ENCODE results near the gene KCTD11. TPM values are rescaled to one million over a fixed set of nuclear protein-coding genes. Genes with fewer than 3 reads are reported as not detected.

Gene KCTD11
- total RNA-seq, 1 experiment from 2014 or later = 3.8 TPM

DNA sequence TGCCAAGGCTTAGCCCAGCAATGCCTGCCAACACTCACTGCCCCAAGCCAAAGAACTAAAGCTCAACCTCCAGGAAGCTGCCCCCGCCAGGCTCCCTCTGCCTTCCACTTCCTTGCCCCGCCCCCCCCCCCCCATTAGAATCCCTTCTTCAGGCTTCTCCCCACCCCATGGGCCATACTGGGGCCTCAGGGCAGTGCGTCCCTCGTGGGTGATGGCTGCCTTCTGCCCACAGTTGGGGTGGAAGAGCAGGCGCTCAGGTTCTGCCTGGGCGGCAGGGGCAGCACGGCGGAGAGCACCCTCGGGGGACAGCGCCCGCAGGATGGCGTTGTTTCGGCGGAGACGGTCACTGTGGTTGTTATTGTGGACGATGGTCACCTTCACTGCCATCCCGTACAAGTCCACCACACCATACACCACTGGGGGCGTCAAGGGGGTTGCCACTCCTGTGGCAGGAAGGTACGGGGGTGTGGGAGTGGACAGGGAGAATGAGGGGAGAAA is 26.9 kb upstream of the KCTD11 start:
- no TSS peak for BruUV-seq (replicated peaks)
- ChIA-PET POLR2A (ENCODE audit: low non-redundant PET) (no interaction called here), CTCF (no interaction called here)
- Histone ChIP-seq H3K4me3 (ENCODE audit: low read depth, low read length, poor library complexity, severe bottlenecking) (no peak overlapping the region), H3K36me3 (ENCODE audit: insufficient read depth, low read length, poor library complexity, severe bottlenecking) (peaks cover 52% of the 10 kb centered on the region), H3K4me1 (ENCODE audit: insufficient read depth, low read length, poor library complexity, severe bottlenecking) (peaks cover 13% of the 10 kb centered on the region), H3K9me3 (ENCODE audit: low read depth, low read length, poor library complexity, severe bottlenecking) (no peaks in the 10 kb centered on the region), H3K27ac (ENCODE audit: low read depth, low read length, poor library complexity, severe bottlenecking) (no peak overlapping the region), H3K27me3 (replicated peaks; ENCODE audit: insufficient read depth, low read depth, low read length, poor library complexity) (no peaks in the 10 kb centered on the region)
- no peak for DNase-seq (ENCODE audit: low spot score)
- TF ChIP-seq, protein P1, sequence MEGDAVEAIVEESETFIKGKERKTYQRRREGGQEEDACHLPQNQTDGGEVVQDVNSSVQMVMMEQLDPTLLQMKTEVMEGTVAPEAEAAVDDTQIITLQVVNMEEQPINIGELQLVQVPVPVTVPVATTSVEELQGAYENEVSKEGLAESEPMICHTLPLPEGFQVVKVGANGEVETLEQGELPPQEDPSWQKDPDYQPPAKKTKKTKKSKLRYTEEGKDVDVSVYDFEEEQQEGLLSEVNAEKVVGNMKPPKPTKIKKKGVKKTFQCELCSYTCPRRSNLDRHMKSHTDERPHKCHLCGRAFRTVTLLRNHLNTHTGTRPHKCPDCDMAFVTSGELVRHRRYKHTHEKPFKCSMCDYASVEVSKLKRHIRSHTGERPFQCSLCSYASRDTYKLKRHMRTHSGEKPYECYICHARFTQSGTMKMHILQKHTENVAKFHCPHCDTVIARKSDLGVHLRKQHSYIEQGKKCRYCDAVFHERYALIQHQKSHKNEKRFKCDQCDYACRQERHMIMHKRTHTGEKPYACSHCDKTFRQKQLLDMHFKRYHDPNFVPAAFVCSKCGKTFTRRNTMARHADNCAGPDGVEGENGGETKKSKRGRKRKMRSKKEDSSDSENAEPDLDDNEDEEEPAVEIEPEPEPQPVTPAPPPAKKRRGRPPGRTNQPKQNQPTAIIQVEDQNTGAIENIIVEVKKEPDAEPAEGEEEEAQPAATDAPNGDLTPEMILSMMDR (conservative IDR thresholded peaks at IDR 0.05; ENCODE audit: low read depth, low read length) = no peak
- TF ChIP-seq EZH2 (IDR thresholded peaks at IDR 0.05; ENCODE audit: borderline replicate concordance, low read depth, low read length, poor library complexity, severe bottlenecking) = no peak
- intact Hi-C loops (cut with micrococcal nuclease; ENCODE audit: unreplicated experiment) = no loop called here

DNA sequence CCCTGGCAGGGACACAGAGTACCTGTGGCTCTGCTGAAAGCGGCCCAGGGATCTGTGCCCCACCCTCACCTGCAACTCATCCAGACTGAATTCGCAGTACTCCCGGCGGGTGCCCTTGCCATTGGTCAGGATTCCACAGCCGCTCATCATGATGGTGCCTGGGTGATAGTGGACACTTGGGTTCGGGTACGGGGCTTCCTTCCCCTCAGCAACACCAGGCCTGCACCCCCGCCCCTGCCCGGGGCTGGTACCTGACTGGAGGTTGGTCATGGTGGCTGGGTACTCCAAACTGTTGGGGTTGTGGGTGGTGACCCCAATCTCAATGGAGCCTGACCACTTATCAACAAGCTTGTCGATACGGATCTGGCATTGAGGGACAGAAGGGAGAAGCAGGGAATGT is 25.8 kb upstream of the KCTD11 start:
- POLR2A ChIA-PET (ENCODE audit: low non-redundant PET) = no interaction called here
- Histone ChIP-seq H3K27ac (ENCODE audit: low read depth, low read length, poor library complexity, severe bottlenecking) (no peak overlapping the region), H3K27me3 (replicated peaks; ENCODE audit: insufficient read depth, low read depth, low read length, poor library complexity) (no peaks in the 10 kb centered on the region), H3K36me3 (ENCODE audit: insufficient read depth, low read length, poor library complexity, severe bottlenecking) (peaks cover 49% of the 10 kb centered on the region), H3K4me1 (ENCODE audit: insufficient read depth, low read length, poor library complexity, severe bottlenecking) (peaks cover 19% of the 10 kb centered on the region), H3K4me3 (ENCODE audit: low read depth, low read length, poor library complexity, severe bottlenecking) (no peak overlapping the region), H3K9me3 (ENCODE audit: low read depth, low read length, poor library complexity, severe bottlenecking) (no peaks in the 10 kb centered on the region)
- no peak for DNase-seq (ENCODE audit: low spot score)
- intact Hi-C loops (cut with micrococcal nuclease; ENCODE audit: unreplicated experiment) = no loop called here
- no TSS peak for BruUV-seq (replicated peaks)
- CTCF ChIA-PET = no interaction called here
- TF ChIP-seq EZH2 (IDR thresholded peaks at IDR 0.05; ENCODE audit: borderline replicate concordance, low read depth, low read length, poor library complexity, severe bottlenecking) = no peak
- TF ChIP-seq, protein P1 (conservative IDR thresholded peaks at IDR 0.05; ENCODE audit: low read depth, low read length) = no peak

DNA sequence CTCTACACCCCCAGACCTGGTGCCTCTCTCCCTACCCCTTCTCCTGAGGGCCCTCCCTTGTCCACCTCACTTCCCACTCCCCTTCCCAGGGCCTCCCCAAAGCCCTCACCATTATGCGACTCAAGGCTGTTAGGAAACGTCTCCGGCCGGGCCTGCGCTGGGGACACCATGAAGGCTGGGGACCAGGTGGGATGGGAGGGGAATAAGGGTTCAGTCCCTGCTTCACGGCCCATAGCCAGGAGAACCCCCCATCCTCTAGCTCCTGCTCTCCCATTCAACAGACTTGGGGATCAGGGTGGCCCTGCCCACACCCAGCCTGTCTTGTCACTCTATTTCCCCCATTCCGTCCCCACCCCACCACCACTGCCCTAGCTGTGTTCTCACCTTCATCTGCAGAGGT is 24.9 kb upstream of the KCTD11 start:
- Histone ChIP-seq H3K4me3 (ENCODE audit: low read depth, low read length, poor library complexity, severe bottlenecking) (no peak overlapping the region), H3K9me3 (ENCODE audit: low read depth, low read length, poor library complexity, severe bottlenecking) (no peaks in the 10 kb centered on the region), H3K36me3 (ENCODE audit: insufficient read depth, low read length, poor library complexity, severe bottlenecking) (peaks cover 42% of the 10 kb centered on the region), H3K4me1 (ENCODE audit: insufficient read depth, low read length, poor library complexity, severe bottlenecking) (peaks cover 19% of the 10 kb centered on the region), H3K27ac (ENCODE audit: low read depth, low read length, poor library complexity, severe bottlenecking) (no peak overlapping the region), H3K27me3 (replicated peaks; ENCODE audit: insufficient read depth, low read depth, low read length, poor library complexity) (no peaks in the 10 kb centered on the region)
- intact Hi-C loops (cut with micrococcal nuclease; ENCODE audit: unreplicated experiment) = no loop called here
- TF ChIP-seq EZH2 (IDR thresholded peaks at IDR 0.05; ENCODE audit: borderline replicate concordance, low read depth, low read length, poor library complexity, severe bottlenecking) = no peak
- TF ChIP-seq, protein P1 (conservative IDR thresholded peaks at IDR 0.05; ENCODE audit: low read depth, low read length) = no peak
- CTCF ChIA-PET = interaction anchor here (0.6 kb wide), 1 partner anchor 282 kb away, joined by 5 read pairs; no protein-coding TSS in a partner anchor
- POLR2A ChIA-PET (ENCODE audit: low non-redundant PET) = no interaction called here
- no peak for DNase-seq (ENCODE audit: low spot score)
- no TSS peak for BruUV-seq (replicated peaks)

All from A673 (cell line).